ENCODE data around the gene ERRFI1. TPM values are rescaled to one million over a fixed set of nuclear protein-coding genes. Genes with fewer than 3 reads are reported as not detected.

The ERRFI1 gene
- total and polyA plus RNA-seq, 2 of the 8 experiments (the other 6 are each of a cell fraction or from before 2014, with no cell fraction given): 23.4 to 46.1 TPM

GRCh38 chr1:7994827-7995226 is 31.3 kb downstream of the ERRFI1 start:
- Histone ChIP-seq H3K4me3 (ENCODE audit: extremely low read depth in 1 of 4, insufficient read depth in 2 of 4, low read depth in 3 of 4, low read length in 4 of 4) (no peak overlapping the region), H3K79me1 (ENCODE audit: low read depth, low read length) (no peaks in the 10 kb centered on the region), H2BK120ac (replicated peaks; ENCODE audit: low read depth, low read length) (no peak overlapping the region), H4K5ac (ENCODE audit: insufficient read length, low read depth, low read length) (no peak overlapping the region), H3K14ac (ENCODE audit: insufficient read length) (no peak overlapping the region), H3K4ac (replicated peaks; ENCODE audit: insufficient read length, low read depth, low read length) (no peak overlapping the region), H4K8ac (ENCODE audit: extremely low read depth, insufficient read depth, low read length) (no peak overlapping the region), H2BK15ac (ENCODE audit: low read length) (no peak overlapping the region), H3K4me2 (ENCODE audit: insufficient read depth in 1 of 2, low read depth in 2 of 2, low read length in 2 of 2) (no peak overlapping the region), H2AK5ac (ENCODE audit: low read depth, low read length) (no peak overlapping the region), H3K27ac (ENCODE audit: low read depth, low read length) (no peak overlapping the region), H3K4me1 (replicated peaks in 1 of 4; ENCODE audit: control insufficient read depth in 3 of 4, insufficient read depth in 4 of 4, low read length in 3 of 4) (peaks cover 0 to 3% (median under 1%) of the 10 kb centered on the region in 4 experiments; a peak in 4 of 7 replicates), H4K20me1 (replicated peaks in 1 of 2; ENCODE audit: control insufficient read depth in 1 of 2, insufficient read depth in 2 of 2, low read length in 2 of 2) (peaks cover 0 to 6% of the 10 kb centered on the region in 2 experiments), H2BK5ac (ENCODE audit: low read depth, low read length) (no peak overlapping the region), H2BK12ac (ENCODE audit: low read depth, low read length) (no peak overlapping the region), H2AFZ (ENCODE audit: low read length) (no peak overlapping the region), H3K27me3 (replicated peaks in 1 of 4; ENCODE audit: control insufficient read depth in 3 of 4, extremely low read depth in 1 of 4, insufficient read depth in 3 of 4, low read length in 3 of 4) (no peaks in the 10 kb centered on the region), H2BK20ac (ENCODE audit: low read length) (no peak overlapping the region), H3K9ac (replicated peaks in 1 of 4; ENCODE audit: extremely low read depth in 1 of 4, low read depth in 3 of 4, low read length in 3 of 4) (no peak overlapping the region), H3K18ac (ENCODE audit: extremely low read depth, low read length) (no peak overlapping the region), H3K9me3 (ENCODE audit: insufficient read depth in 2 of 2, low read depth in 1 of 2, low read length in 1 of 2) (no peaks in the 10 kb centered on the region), H3K23ac (ENCODE audit: insufficient read length) (no peak overlapping the region), H3K36me3 (ENCODE audit: control insufficient read depth in 2 of 4, insufficient read depth in 4 of 4, low read length in 3 of 4) (peaks cover 0 to 6% (median 1%) of the 10 kb centered on the region in 4 experiments; a peak in 1 of 8 replicates), H3K23me2 (ENCODE audit: low read depth, low read length) (peaks cover 7% of the 10 kb centered on the region; the same call in 1 of the 2 replicates), H3K79me2 (ENCODE audit: control insufficient read depth in 1 of 2, insufficient read depth in 2 of 2, low read length in 2 of 2) (no peaks in the 10 kb centered on the region), H3K56ac (replicated peaks; ENCODE audit: insufficient read length, low read depth, low read length) (no peak overlapping the region), H4K91ac (replicated peaks; ENCODE audit: insufficient read length, low read length) (no peak overlapping the region)
- CTCF ChIA-PET (ENCODE audit: partially characterized antibody): interaction anchor here (0.6 to 1.0 kb wide), 3 partner anchors 20 to 319 kb away, joined by 3 read pairs; no protein-coding TSS in a partner anchor
- 61% methylated on average over 1 of the region's 1 CpG; no CpG with 5 or more reads in 1 of the 2 experiments for WGBS, 2 experiments (ENCODE audit: extremely low coverage in 1 of 2, insufficient coverage in 1 of 2, insufficient read length in 1 of 2, insufficient replicate concordance in 2 of 2, low coverage in 1 of 2, low lambda C conversion rate in 2 of 2, missing lambda C conversion rate in 1 of 2)
- no peak for DNase-seq (ENCODE audit: low read depth in 1 of 2, low spot score in 2 of 2)
- POLR2A ChIA-PET (ENCODE audit: partially characterized antibody): interaction anchor here (1.2 kb wide), 1 partner anchor 10 kb away, joined by 3 read pairs; no protein-coding TSS in a partner anchor
- FAIRE-seq: no peak
- no peak for TF ChIP-seq SP4 (IDR thresholded peaks at IDR 0.05; ENCODE audit: low read length)
- no peak for TF ChIP-seq EP300 (IDR thresholded peaks at IDR 0.05; ENCODE audit: borderline replicate concordance in 1 of 2, low read depth in 2 of 2, low read length in 2 of 2)
- no peak for TF ChIP-seq POU5F1 (IDR thresholded peaks at IDR 0.05; ENCODE audit: low read depth, low read length)
- no peak for TF ChIP-seq BCL11A (IDR thresholded peaks at IDR 0.05; ENCODE audit: low read depth in 2 of 2, low read length in 2 of 2)
- no peak for TF ChIP-seq E2F6 (IDR thresholded peaks at IDR 0.05)
- TF ChIP-seq JUN (IDR thresholded peaks at IDR 0.05; ENCODE audit: low read depth, low read length): no peak
- TF ChIP-seq NANOG (IDR thresholded peaks at IDR 0.05; ENCODE audit: insufficient read depth, low read depth, low read length, poor library complexity, severe bottlenecking): no peak
- TF ChIP-seq SIX5 (IDR thresholded peaks at IDR 0.05; ENCODE audit: low read depth, low read length): no peak
- no peak for TF ChIP-seq TAF1 (IDR thresholded peaks at IDR 0.05; ENCODE audit: low read depth, low read length)
- TF ChIP-seq BRCA1 (IDR thresholded peaks at IDR 0.05; ENCODE audit: low read depth, low read length): no peak
- TF ChIP-seq PHF8 (conservative IDR thresholded peaks at IDR 0.05; ENCODE audit: low read depth, low read length): no peak
- no peak for TF ChIP-seq CBX5 (IDR thresholded peaks at IDR 0.05; ENCODE audit: low read depth, low read length)
- TF ChIP-seq HDAC2 (IDR thresholded peaks at IDR 0.05; ENCODE audit: borderline replicate concordance in 1 of 2, low read depth in 2 of 2, low read length in 2 of 2): no peak

Measured in H1 (cell line).